Right lobe of liver (tissue), 4 donors: Measurements from ENCODE around the gene ZFP92.

Source experiments
- POLR2A ChIP-seq: fragments of 450-650 bp; IDR thresholded peaks from one replicate; pipeline ENCODE4 v1.6.1; 2017; ENCODE audit warnings: antibody characterized with exemption, mild to moderate bottlenecking
- TF ChIP-seq, protein P1 (sequence below), 4 donors: fragments of 200-600 bp in 3 of 4; fragments of 450-650 bp in 1 of 4; IDR thresholded peaks; one replicate each; pipeline versions ENCODE4 v1.5.1 to v1.8.0; 2016 to 2022; ENCODE audit warnings: antibody characterized with exemption in 4 of 4, mild to moderate bottlenecking in 2 of 4
- donor health status: DM: no; HTN: no; CAD: no.
- donor health status: DM: no; HTN: no; CAD: no.
- donor health status: DM: no; HTN: yes; CAD: no.

DNA sequence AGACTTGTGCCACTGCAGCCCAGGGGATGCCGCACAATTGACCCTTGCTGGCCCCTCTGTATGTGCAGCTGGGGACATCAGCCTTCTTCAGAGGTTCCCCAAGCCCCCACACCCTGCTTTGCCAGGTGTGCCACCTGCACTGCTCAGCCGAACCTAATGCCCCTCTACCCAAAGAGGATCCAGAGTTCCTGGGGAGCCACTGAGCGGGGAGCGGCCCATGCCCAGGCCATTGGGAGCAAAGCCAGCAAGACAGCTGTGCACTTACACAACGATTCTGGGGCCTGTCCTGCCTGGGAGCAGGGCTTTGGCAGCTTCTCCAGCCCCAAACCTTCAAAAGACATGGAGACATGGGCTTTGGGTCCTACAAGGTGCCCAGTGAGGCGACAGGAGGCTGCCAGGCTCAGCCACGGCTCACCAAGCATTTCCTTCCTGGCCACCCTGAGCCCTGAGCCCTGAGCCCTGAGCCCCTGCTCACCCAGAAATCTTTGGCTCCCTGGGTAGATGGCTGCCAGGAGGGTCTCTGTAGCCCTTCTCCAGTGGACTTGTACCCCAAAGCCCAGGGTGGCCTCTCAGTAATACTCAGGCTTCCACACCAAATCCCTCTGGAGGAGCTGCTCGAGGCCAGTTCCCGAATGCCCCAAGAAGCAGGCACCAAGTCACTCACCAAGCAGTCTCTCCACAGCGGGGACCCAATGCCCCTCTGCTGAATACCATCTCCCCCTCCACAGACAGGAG lies 23.1 kb upstream of the ZFP92 start:
- TF ChIP-seq, protein P1, sequence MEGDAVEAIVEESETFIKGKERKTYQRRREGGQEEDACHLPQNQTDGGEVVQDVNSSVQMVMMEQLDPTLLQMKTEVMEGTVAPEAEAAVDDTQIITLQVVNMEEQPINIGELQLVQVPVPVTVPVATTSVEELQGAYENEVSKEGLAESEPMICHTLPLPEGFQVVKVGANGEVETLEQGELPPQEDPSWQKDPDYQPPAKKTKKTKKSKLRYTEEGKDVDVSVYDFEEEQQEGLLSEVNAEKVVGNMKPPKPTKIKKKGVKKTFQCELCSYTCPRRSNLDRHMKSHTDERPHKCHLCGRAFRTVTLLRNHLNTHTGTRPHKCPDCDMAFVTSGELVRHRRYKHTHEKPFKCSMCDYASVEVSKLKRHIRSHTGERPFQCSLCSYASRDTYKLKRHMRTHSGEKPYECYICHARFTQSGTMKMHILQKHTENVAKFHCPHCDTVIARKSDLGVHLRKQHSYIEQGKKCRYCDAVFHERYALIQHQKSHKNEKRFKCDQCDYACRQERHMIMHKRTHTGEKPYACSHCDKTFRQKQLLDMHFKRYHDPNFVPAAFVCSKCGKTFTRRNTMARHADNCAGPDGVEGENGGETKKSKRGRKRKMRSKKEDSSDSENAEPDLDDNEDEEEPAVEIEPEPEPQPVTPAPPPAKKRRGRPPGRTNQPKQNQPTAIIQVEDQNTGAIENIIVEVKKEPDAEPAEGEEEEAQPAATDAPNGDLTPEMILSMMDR (IDR thresholded peaks at IDR 0.05): no peak
- no peak for TF ChIP-seq POLR2A
